Gastroesophageal sphincter (tissue), 3 donors: ENCODE measurements around the gene RBP3.

Experiments
- CTCF ChIP-seq, 4 experiments: fragments of 200-600 bp in 2 of 4; fragments of 450-650 bp in 2 of 4; sonication (generic) in 1 of 4; IDR thresholded peaks; one replicate each; pipeline ENCODE4 v1.5.1; 2017 to 2019; ENCODE audit warnings: antibody characterized with exemption in 4 of 4, mild to moderate bottlenecking in 2 of 4, moderate library complexity in 2 of 4
- POLR2A ChIP-seq, 2 donors: fragments of 450-650 bp; IDR thresholded peaks; one replicate each; pipeline ENCODE4 v1.6.1; 2017; ENCODE audit warnings: antibody characterized with exemption in 2 of 2, mild to moderate bottlenecking in 2 of 2, moderate library complexity in 1 of 2
- POLR2AphosphoS5 ChIP-seq: sonication (generic); formaldehyde crosslinking; IDR thresholded peaks from one replicate; pipeline ENCODE4 v1.6.1; 2017; ENCODE audit warnings: antibody characterized with exemption

GRCh38 chr10:47353351-47353750 lies 5.2 kb downstream of the RBP3 start:
- TF ChIP-seq CTCF (IDR thresholded peaks at IDR 0.05) (no peak), POLR2A (IDR thresholded peaks at IDR 0.05) (no peak), POLR2AphosphoS5 (no peak)
